ENCODE measurements around the gene CEP41. TPM values are rescaled to one million over a fixed set of nuclear protein-coding genes. Genes with fewer than 3 reads are reported as not detected.

Gene CEP41
- polyA plus RNA-seq, 3 donors = 2.9 to 8.5 (median 7.2) TPM

DNA sequence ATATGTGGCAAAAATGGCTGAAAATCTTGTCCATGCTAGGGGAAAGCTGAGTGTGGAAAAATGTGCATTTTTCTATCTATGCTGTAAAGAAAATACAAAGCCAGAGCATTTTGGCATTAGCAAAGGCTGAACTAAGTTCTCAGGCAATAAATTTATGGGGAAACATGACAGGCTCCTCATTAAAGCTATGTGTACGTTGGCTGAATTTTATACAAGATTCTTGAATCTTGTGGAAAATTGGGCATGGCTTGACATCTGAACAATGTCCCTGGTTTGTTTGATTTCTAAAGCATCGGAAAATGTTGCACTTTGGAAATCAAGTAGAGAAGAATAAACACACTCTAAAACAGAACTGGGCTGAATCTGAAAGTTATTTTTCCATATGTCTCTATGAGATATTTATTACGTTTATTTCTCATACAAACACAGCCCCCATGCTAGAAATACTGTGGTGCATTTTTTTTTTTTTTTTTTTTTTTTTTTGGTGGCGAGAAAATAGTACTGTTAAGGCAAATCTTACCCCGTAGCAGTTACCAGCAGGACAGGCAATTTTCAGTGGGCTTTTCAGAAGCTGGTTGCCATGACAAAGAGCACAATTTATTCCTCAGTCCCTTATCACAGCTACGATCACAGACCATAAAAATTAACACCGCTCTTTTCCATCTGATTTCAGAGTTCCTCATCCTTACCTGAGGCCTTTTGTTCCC is 43.6 kb downstream of the CEP41 start:
- Mint-ChIP-seq H3K36me3 (peaks cover 14 to 15% of the 10 kb centered on the region in 2 donors), H3K27me3 (ENCODE audit: low read depth in 3 of 3) (peaks cover 0 to 2% (median 0%) of the 10 kb centered on the region in 3 donors), H3K4me3 (no peak overlapping the region), H3K9me3 (no peaks in the 10 kb centered on the region), H3K4me1 (peaks cover 33% of the 10 kb centered on the region), H3K27ac (no peak overlapping the region)
- Histone ChIP-seq H3K36me3 (replicated peaks in 1 of 2; ENCODE audit: control insufficient read depth in 1 of 2, insufficient read depth in 2 of 2, low read length in 2 of 2) (peaks cover 3 to 6% of the 10 kb centered on the region in 2 donors), H2AFZ (ENCODE audit: insufficient read depth, low read depth, low read length, poor library complexity, severe bottlenecking) (no peak overlapping the region), H3K79me2 (ENCODE audit: insufficient read depth, low read length) (no peaks in the 10 kb centered on the region), H3K4me1 (ENCODE audit: control insufficient read depth in 1 of 2, insufficient read depth in 2 of 2, low read length in 2 of 2) (peaks cover 22 to 24% of the 10 kb centered on the region in 2 donors), H3K9ac (ENCODE audit: insufficient read depth, low read length, poor library complexity, severe bottlenecking) (no peak overlapping the region), H3K4me2 (replicated peaks; ENCODE audit: extremely low read depth, low read length, poor library complexity, severe bottlenecking) (no peak overlapping the region), H3K27ac (ENCODE audit: low read depth in 1 of 2, low read length in 2 of 2) (no peak overlapping the region), H3K4me3 (replicated peaks in 1 of 3; ENCODE audit: low read depth in 2 of 3, low read length in 3 of 3) (no peak overlapping the region), H3K9me3 (replicated peaks in 1 of 2; ENCODE audit: control insufficient read depth in 1 of 2, insufficient read depth in 1 of 2, low read length in 2 of 2) (no peaks in the 10 kb centered on the region), H4K20me1 (ENCODE audit: insufficient read depth, low read length) (no peaks in the 10 kb centered on the region), H3K27me3 (ENCODE audit: control insufficient read depth in 2 of 2, insufficient read depth in 2 of 2, low read length in 2 of 2) (no peaks in the 10 kb centered on the region)
- 98% methylated on average over 4 of the region's 7 CpGs for WGBS (ENCODE audit: insufficient coverage)
- TF ChIP-seq, protein P1, sequence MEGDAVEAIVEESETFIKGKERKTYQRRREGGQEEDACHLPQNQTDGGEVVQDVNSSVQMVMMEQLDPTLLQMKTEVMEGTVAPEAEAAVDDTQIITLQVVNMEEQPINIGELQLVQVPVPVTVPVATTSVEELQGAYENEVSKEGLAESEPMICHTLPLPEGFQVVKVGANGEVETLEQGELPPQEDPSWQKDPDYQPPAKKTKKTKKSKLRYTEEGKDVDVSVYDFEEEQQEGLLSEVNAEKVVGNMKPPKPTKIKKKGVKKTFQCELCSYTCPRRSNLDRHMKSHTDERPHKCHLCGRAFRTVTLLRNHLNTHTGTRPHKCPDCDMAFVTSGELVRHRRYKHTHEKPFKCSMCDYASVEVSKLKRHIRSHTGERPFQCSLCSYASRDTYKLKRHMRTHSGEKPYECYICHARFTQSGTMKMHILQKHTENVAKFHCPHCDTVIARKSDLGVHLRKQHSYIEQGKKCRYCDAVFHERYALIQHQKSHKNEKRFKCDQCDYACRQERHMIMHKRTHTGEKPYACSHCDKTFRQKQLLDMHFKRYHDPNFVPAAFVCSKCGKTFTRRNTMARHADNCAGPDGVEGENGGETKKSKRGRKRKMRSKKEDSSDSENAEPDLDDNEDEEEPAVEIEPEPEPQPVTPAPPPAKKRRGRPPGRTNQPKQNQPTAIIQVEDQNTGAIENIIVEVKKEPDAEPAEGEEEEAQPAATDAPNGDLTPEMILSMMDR (IDR thresholded peaks at IDR 0.05) = no peak
- intact Hi-C loops (cut with micrococcal nuclease) = no loop called here
- no peak for DNase-seq

DNA sequence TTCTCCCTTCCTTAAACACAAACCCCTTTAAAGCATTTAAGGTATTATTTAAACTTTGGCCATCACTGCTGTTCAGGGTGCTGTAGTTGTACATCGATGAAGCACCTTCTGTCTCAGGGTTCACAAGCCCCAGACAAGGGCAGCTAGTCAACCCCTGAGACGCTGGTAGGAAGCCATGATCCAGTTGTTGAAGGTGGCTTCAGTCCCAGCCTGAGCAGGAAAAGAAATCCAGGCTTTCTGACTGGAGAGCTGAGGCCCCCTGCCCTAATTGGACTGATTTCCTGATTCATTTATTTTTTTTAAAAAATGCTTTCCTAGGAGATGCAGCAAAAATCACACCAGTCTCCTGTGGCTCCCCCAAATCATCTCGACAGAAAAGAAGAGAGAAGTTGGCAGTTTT is 44.7 kb downstream of the CEP41 start:
- H3K79me2 ChIP-seq (ENCODE audit: insufficient read depth, low read length) = no peaks in the 10 kb centered on the region
- WGBS (ENCODE audit: insufficient coverage) = 100% methylated on average over 2 of the region's 3 CpGs
- TF ChIP-seq, protein P1 (IDR thresholded peaks at IDR 0.05) = no peak
- DNase-seq = no peak
- no peaks in the 10 kb centered on the region for H3K27me3 ChIP-seq (ENCODE audit: control insufficient read depth in 2 of 2, insufficient read depth in 2 of 2, low read length in 2 of 2)
- Mint-ChIP-seq H3K4me1 (peaks cover 33% of the 10 kb centered on the region), H3K27me3 (ENCODE audit: low read depth in 3 of 3) (peaks cover 0 to 2% (median 0%) of the 10 kb centered on the region in 3 donors), H3K27ac (no peak overlapping the region), H3K36me3 (peaks cover 11 to 14% of the 10 kb centered on the region in 2 donors), H3K9me3 (no peaks in the 10 kb centered on the region), H3K4me3 (no peak overlapping the region)
- intact Hi-C loops (cut with micrococcal nuclease) = no loop called here
- H3K4me3 ChIP-seq (replicated peaks in 1 of 3; ENCODE audit: low read depth in 2 of 3, low read length in 3 of 3) = no peak overlapping the region
- no peak overlapping the region for H3K9ac ChIP-seq (ENCODE audit: insufficient read depth, low read length, poor library complexity, severe bottlenecking)
- peaks cover 0 to 3% of the 10 kb centered on the region in 2 donors for H3K36me3 ChIP-seq (replicated peaks in 1 of 2; ENCODE audit: control insufficient read depth in 1 of 2, insufficient read depth in 2 of 2, low read length in 2 of 2)
- peaks cover 22 to 24% of the 10 kb centered on the region in 2 donors for H3K4me1 ChIP-seq (ENCODE audit: control insufficient read depth in 1 of 2, insufficient read depth in 2 of 2, low read length in 2 of 2)
- H3K27ac ChIP-seq (ENCODE audit: low read depth in 1 of 2, low read length in 2 of 2) = no peak overlapping the region
- H3K4me2 ChIP-seq (replicated peaks; ENCODE audit: extremely low read depth, low read length, poor library complexity, severe bottlenecking) = no peak overlapping the region
- H3K9me3 ChIP-seq (replicated peaks in 1 of 2; ENCODE audit: control insufficient read depth in 1 of 2, insufficient read depth in 1 of 2, low read length in 2 of 2) = no peaks in the 10 kb centered on the region
- H2AFZ ChIP-seq (ENCODE audit: insufficient read depth, low read depth, low read length, poor library complexity, severe bottlenecking) = no peak overlapping the region
- no peaks in the 10 kb centered on the region for H4K20me1 ChIP-seq (ENCODE audit: insufficient read depth, low read length)

Measured in CD14-positive monocyte (primary cell).